ENCODE results near the gene GPSM1.

- TF ChIP-seq CTCF (conservative IDR thresholded peaks at IDR 0.05), result no peak
- no peak for TF ChIP-seq ZFX (IDR thresholded peaks at IDR 0.05)
Measured at GRCh38 chr9:136329211-136329627, 1.9 kb downstream of the GPSM1 start.

Measured in C4-2B (cell line).